ENCODE measurements around the gene HSF2BP.
"Not testable (repeated sequence)": the region's sequence is repeated elsewhere in the genome, so short reads cannot be mapped to it uniquely, and the experiment has no call there.

The HSF2BP gene

DNA sequence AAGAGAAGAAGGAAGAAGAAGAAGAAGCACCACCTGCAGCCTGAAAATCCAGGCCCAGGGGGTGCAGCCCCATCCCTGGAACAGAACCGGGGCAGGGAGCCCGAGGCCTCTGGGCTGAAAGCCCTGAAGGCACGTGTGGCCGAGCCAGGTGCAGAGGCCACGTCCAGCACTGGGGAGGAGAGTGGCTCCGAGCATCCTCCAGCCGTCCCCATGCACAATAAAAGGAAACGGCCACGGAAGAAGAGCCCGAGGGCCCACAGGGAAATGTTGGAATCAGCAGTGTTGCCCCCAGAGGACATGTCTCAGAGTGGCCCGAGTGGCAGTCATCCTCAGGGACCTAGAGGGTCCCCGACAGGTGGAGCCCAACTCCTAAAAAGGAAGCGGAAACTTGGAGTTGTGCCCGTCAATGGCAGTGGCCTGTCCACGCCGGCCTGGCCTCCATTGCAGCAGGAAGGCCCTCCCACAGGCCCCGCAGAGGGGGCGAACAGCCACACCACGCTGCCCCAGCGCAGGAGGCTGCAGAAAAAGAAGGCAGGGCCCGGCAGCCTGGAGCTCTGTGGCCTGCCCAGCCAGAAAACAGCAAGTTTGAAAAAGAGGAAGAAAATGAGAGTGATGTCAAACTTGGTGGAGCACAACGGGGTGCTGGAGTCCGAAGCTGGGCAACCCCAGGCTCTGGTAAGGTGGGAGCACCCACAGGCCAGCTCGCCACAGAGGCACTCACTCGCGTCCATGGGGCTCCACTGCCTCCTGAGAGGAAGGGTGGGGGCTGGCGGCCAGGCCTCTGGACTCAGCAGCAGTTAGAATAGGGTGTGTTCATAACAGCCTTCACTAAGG, 28.5 kb upstream of the HSF2BP start:
- DNase-seq: no peak

DNA sequence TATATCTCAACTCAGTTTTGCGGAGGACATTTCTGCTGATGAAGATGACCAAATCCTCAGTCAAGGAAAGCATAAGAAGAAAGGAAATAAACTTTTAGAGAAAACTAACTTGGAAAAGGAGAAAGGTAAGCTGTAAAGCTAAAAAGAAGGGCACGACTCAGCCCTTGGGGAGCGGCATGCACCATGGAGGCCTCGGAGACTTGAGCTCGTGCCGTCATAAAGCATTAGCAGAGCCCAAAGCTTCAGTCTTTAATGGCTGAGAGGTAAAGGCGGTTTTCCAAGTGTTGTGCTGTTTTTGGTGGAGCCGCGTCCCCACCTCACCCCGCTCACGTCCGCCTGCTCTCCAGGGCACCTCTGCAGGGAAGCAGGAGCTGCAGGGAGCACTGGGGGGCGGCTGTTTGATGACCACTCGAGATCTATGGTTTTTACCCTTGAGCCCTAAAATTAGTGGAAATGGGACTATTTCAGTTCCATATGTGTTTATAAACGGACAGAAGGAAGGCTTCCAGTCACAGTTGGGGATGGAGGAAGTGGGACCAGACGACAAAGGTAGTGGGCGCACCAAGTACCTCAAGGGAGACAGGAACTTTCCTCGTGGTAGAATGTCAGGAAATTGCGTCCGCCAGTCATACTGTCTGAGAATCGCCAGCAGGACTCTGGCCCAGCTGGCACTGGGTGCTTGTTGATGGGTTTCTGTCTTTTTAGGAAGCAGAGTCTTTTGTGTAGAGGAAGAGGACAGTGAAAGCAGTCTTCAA, 27.7 kb upstream of the HSF2BP start:
- no peak for DNase-seq

DNA sequence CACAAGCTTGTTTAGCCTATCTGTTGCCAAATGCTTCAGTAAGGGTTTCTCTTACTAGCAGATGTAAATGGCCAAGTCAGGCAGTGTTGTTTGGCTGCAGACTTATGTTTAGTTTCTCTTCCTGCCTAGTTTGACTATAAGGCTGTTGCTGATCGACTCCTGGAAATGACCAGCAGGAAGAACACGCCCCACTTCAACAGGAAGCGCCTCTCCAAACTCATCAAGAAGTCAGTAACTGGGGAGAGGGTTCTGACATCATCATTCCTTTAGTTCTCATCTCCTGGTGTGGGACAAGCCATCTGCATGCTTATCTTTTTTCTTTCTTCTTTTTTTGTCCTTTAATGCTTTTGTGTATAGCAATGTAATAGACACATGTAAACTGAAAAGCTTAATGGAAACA, 25.1 kb upstream of the HSF2BP start:
- DNase-seq: no peak

DNA sequence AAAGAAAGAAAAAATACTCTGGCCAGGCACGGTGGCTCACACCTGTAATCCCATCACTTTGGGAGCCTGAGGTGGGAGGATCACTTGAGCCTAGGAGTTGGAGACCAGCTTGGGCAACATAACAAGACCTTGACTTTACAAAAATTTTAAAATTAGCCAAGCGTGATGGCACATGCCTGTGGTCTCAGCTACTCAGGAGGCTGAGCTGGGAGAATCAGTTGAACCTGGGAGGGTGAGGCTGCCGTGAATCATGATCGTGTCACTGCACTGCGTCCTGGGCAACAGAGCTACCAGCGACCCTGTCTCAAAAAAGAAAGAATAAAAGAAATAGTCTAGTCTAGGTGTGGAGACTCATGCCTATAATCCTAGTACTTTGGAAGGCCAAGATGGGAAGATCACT, 22.4 kb upstream of the HSF2BP start:
- no peak for DNase-seq

DNA sequence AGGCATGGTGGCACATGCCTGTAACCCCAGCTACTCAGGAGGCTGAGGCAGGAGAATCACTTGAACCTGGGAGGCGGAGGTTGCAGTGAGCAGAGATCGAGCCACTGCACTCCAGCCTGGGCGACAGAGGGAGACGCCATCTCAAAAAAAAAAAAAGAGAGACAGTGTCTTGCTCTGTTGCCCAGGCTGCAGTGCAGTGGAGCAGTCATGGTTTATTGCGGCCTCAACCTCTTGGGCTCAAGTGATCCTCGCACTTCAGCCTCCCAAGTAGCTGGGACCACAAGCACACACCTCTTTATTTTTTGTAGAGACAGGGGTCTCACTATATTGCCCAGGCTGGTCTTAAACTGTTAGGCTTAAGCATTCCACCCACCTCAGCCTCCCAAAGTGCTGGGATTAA, 21.1 kb upstream of the HSF2BP start:
- DNase-seq: not testable (repeated sequence)

DNA sequence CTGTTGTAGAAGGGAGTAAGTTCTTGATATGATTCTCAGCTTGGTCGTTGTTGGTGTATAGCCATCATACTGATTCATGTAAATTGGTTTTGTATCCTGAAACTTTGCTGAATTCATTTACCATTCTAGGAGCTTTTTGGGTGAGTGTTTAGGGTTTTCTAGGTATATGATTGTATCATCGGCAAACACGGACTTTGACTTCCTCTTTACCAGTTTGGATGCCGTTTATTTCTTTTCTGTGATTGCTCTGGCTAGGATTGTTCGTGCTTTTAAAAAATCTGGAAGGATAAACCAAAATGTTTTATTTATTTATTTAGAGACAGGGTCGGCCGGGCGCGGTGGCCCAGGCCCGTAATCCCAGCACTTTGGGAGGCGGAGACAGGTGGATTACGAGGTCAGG, 20.7 kb upstream of the HSF2BP start:
- no peak for DNase-seq

DNA sequence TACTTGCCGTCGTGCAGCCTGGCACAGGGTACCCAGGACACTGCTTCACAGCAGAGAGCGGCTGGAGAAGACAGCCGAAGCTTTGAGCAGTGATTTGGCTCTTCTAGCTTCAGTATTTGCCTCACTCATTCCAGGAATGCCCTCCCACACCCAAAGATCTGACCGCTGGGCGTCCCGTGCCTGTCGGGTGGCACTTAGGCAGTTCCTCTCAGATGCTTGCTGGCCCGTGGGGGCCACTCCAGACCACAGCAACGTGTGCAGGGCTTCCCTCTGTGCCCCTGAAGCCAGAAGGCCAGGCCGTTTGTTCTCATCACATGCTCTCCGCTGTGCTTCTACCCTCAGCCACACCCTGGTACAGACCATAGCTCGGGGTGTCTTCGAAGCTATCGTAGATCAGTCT, 17.1 kb upstream of the HSF2BP start:
- no peak for DNase-seq

DNA sequence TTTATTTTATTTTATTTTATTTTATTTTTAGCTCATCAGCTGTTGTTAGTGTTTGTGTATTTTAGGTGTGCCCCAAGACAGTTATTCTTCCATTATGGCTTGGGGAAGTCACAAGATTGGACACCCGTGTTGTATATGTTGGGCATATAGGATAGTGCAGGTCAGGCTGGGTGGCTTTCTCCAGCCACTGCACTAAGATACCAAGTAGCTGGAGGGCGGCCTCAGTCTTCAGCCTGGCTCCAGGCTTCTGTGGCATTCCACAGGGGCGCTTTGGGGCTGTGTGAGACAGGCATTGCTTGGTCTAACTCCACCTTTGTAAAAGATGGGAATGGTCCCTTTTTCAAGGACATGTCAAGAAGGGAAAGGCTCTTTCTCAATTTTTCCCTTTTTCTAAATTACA, 16.6 kb upstream of the HSF2BP start:
- DNase-seq: no peak

DNA sequence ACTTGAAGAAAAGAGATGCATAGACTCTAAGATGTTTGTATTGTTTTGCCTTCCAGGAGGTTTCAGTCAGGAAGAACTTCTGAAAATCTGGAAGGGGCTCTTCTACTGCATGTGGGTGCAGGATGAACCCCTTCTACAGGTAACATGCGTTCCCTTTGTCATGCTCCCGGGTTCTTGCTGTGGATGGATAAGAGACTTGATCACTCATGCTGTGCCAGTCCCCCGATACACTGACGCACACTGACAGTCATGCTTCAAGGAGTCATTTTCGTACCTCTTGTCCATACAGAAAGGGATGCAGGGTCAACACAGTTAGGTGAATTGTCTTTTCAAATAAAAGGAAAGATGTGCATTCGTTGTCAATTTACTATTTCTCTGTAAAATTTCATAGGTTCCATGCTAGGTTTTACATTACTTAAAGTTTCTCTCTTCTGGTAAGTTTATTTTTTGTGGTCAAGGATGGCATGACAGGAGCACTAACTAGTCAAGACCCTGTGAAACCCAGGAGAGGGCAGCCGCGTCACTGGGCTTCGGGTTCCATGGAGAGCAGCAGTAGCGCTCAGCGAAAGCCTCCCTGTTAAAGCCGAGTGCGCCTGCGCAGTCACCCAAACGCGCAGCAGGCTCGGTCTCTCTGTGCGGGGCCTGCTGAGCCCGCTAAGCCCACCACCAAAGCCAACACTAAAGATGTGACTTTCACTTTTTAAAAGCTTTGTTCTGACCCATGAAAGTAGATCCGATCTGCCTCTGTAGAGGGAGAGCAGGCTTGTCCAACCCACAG, 10.7 kb upstream of the HSF2BP start:
- DNase-seq: no peak

DNA sequence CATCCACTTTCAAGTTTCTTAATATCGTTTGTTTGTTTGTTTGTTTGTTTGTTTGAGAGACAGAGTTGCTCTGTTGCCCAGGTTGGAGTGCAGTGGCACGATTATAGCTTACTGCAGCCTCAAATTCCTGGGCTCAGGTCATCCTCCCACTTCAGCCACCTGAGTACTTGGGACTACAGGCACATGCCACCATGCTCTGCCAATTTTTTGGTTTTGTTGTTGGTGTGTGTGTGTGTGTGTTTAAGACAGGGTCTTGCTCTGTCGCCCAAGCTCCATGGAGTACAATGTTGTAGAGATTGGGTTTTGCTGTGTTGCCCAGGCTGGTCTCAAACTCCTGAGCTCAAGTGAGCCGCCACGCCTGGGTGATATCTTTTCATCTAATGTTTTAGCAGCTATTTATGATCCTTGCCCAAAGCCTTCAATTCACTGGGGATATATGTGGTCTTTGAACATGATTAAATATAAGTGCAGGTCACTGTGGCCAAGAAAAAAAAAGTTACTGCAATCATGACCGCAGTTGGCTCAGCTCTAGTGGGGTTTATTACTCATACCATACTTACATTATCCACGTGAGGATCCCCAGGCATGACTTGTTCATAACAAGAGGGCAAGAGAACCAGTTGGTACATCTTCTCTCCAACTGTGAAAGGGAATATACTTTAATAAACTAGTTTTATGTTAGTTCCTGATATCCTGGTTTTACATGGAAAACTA, 8.1 kb upstream of the HSF2BP start:
- no peak for DNase-seq

DNA sequence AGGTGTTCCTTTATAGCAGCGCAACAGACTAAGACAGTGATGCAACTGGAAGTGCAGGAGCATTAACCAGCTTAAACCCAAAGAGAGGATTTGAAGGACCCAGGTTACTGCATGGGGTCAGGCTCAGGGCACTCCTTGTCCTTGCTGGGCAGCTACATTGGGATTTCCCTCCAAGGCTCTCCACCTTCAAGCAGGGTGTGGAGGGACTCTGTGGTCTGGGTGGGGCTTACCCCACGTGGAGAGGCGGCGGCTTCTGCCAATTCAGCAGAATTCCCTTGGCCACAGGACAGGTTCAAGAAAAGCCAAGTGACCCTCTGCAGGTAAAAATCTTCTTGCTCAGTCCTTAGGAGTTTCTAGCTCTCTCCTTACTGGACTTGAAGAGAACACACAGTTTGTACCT, 6.6 kb upstream of the HSF2BP start:
- DNase-seq: no peak

DNA sequence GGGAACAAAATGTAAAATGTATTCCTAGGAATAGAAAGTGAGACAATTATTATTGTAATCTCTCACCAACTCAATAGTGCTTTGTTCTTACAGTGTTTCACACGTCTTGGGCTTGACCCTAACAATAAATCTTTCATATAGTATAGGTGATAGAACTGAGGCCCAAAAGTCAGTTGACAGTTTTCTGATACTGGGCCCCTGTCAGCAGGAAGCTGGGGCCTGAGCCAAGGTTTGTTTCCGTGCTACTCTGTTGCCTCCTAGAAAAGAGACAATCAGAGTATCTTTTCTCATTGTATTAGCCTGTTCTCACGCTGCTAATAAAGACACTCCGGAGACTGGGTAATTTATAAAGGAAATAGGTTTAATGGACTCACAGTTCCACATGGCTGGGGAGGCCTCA, 5.1 kb upstream of the HSF2BP start:
- DNase-seq: no peak

DNA sequence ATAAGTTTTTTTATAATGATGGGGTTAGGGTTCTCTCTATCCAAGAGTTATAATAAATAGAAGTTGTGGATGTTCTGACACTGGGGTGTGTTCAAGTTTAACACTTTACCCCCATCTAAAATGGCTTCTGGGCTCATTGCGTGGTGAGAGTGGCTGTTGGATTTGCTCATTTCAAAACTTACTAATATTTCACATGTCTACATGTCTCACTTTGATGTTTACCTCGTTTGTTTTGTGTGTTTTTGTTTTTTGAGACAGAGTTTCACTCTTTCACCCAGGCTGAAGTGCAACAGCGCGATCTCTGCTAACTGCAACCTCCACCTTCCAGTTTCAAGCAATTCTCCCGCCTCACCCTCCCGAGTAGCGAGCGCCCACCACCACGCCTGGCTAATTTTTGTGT, 3.7 kb upstream of the HSF2BP start:
- DNase-seq: no peak

DNA sequence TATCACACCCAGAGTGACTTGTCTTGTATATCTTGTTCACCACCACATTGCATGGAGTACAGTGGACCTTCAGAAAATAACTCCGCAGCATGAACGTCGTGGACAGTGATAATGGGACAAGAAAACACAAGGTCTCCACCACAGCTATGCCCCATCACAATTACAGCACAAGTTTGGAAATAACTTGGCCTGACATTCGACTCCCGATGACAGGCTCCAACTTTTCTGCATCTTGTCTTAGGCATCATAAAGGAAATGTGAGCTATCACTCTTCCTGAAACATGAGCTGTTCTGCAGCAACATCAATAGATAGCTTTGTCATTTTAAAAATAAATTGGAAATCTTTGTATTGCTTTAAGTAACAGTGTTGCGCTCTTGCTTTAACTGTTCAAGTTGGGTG, 3.0 kb upstream of the HSF2BP start:
- DNase-seq: no peak

DNA sequence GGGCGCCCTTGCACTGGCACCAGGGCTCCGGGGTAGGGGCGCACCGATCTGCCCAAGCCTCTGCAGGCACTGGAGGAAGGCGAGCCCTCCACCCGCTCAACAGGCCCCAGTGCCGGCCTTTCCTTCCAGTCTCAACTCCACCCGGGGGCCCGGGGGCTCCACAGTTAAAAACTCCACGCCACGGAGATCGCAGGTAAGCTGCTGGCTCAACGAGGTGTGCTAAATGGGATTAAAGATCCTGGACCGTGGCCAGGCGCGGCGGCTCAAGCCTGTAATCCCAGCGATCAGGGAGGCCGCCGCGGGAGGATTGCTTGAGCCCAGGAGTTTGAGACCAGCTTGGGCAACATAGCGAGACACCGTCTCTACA, 536 bp downstream of the HSF2BP start:
- DNase-seq: no peak

DNA sequence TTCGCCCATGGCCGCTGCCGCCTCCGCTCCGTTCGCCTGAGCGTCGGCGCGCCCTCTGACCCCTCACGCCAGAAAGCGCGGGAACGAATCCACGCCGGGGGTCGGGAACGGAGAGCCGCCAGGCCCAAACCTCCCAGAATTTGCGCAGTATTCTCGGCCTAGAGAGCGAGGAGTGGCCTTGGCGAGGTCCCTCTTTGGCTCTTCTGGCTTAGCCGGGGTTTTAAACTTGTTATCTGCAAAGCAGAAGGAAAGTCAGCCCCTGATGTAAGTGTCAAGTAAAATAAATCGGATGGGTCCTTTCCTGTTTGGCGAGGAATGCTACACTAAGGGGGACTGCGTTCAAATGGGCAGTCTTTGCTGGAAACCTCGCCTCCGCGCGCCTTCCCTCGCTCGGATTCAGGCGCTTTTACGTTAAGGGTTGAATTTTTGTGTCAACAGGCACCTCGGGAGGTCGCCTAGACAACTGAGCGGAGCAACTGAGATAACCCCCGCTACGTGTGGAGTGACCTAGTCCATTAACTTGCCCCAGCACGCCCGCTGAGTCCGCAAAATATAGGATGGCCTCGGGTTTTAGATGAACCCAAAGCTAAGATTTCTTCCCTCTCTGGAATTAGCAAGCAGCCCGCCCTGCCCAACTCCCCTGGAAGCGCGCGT, 1.1 kb downstream of the HSF2BP start:
- DNase-seq: no peak

DNA sequence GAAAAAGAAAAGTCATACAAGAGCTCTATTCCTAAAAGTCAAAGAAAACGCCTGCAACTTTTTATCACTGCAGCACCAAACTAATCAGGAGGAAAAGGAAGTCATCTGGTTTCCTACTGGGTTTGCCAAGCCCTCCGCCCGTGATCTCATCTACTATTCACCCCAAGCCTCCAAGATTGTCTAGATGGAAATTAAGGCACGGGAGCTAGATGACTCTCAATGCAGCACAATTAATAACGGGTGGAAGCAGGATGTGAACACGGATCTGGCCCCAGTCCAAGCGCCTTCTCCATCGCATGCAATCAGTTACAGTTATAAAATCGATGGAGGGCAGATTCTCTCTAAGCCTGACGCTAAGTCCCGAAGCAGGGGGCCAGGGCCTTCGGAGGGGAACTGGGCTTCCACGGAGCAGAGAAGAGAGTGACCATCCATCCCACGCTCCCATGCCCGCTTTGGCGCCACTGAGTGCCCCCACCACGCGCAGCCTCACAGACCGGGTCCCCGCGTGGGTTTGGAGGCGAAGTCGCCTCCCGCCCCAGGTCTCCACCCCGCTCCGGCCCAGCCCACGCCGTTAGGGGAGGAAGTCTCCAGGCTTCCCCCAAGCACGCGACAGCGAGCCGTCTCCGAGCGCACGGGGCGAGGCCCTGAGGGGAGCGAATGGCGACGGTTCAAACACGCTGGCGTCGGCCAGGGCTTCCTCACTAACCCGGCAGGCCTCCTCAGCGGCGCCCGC, 1.8 kb downstream of the HSF2BP start:
- no peak for DNase-seq

DNA sequence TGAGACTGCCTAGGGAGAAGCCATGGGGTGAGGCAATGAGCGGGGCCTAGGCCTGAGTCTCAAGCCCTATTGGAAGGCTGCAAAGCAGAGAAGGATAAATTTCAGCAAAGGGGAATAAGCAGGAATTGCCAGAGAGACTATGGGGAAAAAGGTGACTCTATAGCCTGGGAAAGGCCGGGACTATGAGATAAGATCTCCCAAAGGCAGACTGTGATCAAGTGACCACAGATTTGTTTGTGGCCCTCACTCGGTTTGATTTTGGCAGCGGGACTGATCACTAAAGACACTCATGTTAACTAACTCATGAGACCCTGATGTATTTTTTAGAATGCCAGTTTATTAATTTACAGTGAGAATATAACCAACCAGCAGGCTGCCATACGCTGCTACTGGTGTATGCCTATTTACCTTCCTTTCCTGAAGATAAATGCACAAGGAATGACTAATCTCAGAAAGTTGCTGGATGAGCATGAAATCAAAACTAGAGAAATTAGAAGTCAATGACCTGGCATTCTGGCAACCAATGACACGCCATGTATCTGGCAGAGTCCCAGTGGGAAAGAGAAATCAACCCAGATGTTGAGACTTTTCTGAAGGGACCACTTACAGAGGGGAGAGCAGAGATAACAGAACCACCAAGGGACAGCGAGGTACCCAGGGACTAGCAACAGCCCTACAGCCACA, 4.3 kb downstream of the HSF2BP start:
- no peak for DNase-seq

DNA sequence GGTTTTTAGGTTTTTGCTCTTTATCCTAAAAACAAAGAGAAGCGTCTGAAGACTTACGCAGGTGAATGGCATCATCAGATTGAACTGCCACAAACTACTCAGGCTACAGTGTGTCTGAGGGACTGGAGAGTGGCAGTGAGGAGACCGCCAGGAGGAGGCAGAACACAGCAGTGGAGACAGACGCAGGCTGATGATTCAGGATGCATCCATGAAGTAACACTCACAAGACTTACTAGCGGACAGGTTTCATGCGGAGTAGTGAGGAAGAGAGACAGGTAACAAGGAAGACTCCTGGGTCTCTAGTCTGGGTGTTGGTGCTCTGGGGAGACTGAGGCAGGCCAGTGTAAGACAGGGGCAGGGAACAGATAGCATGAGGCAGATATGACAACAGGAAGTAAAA, 5.7 kb downstream of the HSF2BP start:
- DNase-seq: no peak

DNA sequence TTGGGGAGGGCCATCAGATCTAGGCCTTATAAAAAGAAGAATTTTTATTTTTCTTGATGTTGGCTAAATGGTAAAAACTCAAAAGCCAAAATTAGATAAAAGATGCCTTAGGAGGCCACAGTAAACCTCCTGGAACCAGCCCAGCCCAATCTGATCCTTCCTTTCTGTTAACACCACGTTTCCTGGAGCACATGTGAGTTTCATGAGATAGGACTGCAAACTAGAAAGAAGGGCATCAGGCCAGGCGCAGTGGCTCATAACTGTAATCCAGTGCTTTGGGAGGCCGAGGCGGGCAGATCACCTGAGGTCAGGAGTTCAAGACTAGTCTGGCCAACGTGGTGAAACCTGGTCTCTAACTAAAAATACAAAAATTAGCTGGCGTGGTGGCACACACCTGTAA, 6.7 kb downstream of the HSF2BP start:
- DNase-seq: no peak

DNA sequence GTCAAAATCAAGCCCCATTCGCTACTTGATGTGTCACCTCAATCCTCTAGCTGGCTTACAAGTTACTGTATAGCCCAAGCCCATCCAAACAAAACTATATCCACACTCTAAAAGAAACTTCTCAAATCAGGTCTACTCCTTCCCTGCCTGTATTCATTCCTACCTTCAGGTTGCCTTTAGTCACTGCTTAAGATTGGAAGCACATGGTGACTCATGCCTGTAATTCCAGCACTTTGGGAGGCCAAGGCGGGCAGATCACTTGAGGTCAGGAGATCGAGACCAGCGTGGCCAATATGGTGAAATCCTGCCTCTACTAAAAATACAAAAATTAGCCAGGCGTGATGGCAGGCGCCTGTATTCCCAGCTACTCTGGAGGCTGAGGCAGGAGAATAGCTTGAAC, 7.4 kb downstream of the HSF2BP start:
- not testable (repeated sequence) for DNase-seq

Data from NCI-H1694 (cell line).